ENCODE results near the gene AP4B1.
"Not testable (repeated sequence)": the region's sequence is repeated elsewhere in the genome, so short reads cannot be mapped to it uniquely, and the experiment has no call there.

The AP4B1 gene

GRCh38 chr1:113857776-113858175, 46.8 kb downstream of the AP4B1 start:
- DNase-seq (ENCODE audit: low spot score): no peak

- DNase-seq (ENCODE audit: low spot score): no peak
Measured at GRCh38 chr1:113856401-113856790, 48.2 kb downstream of the AP4B1 start.

- DNase-seq (ENCODE audit: low spot score): peak; percentile 75
Measured at GRCh38 chr1:113855630-113856400, 48.8 kb downstream of the AP4B1 start.

GRCh38 chr1:113854234-113854633, 50.4 kb downstream of the AP4B1 start:
- DNase-seq (ENCODE audit: low spot score): no peak

GRCh38 chr1:113852694-113853093, 51.9 kb downstream of the AP4B1 start:
- not testable (repeated sequence) for DNase-seq (ENCODE audit: low spot score)

- no peak for DNase-seq (ENCODE audit: low spot score)
Measured at GRCh38 chr1:113850127-113850796, 54.3 kb downstream of the AP4B1 start.

- no peak for DNase-seq (ENCODE audit: low spot score)
Measured at GRCh38 chr1:113849072-113849471, 55.5 kb downstream of the AP4B1 start.

GRCh38 chr1:113846391-113847035, 58.1 kb downstream of the AP4B1 start:
- no peak for DNase-seq (ENCODE audit: low spot score)
